Neural cell (in vitro differentiated cells): Measurements from ENCODE around the gene CLCN5. TPM values are rescaled to one million over a fixed set of nuclear protein-coding genes. Genes with fewer than 3 reads are reported as not detected.

Source experiments
- H2AFZ ChIP-seq: fragments of 200-600, 300-800 bp; sonication (generic), shearing (Covaris generic); 2 replicates; pipeline ENCODE4 v1.6.0; 2014; ENCODE audit warnings: low read depth, mild to moderate bottlenecking, antibody characterized with exemption, low read length, moderate library complexity
- H3F3A ChIP-seq: fragments of 200-600 bp; shearing (Covaris generic); 2 replicates; pipeline ENCODE4 v1.6.1; 2016; ENCODE audit warnings: mild to moderate bottlenecking, moderate library complexity, mixed read lengths, antibody characterized with exemption, low read length; ENCODE audit not compliant: insufficient read depth, poor library complexity, severe bottlenecking
- H3K27ac ChIP-seq: fragments of 200-600, 300-800 bp; sonication (generic), shearing (Covaris generic); 2 replicates; pipeline ENCODE4 v1.5.1; 2014; ENCODE audit warnings: mild to moderate bottlenecking, low read length, moderate library complexity
- H3K27me3 ChIP-seq: fragments of 300-800, 200-600 bp; sonication (generic), shearing (Covaris generic); 2 replicates; pipeline ENCODE4 v1.6.0; 2014; ENCODE audit warnings: mild to moderate bottlenecking, low read depth, low read length, moderate library complexity; ENCODE audit not compliant: insufficient read depth
- H3K36me3 ChIP-seq: fragments of 300-800, 200-600 bp; sonication (generic), shearing (Covaris generic); 2 replicates; pipeline ENCODE4 v1.5.1; 2014; ENCODE audit warnings: mild to moderate bottlenecking, antibody characterized with exemption, low read length, moderate library complexity; ENCODE audit not compliant: insufficient read depth
- H3K4me2 ChIP-seq: fragments of 300-800, 200-600 bp; sonication (generic), shearing (Covaris generic); 2 replicates; pipeline ENCODE4 v1.6.0; 2014; ENCODE audit warnings: mild to moderate bottlenecking, low read length
- H3K4me3 ChIP-seq: fragments of 300-800, 200-600 bp; sonication (generic), shearing (Covaris generic); 2 replicates; pipeline ENCODE4 v1.5.1; 2014; ENCODE audit warnings: mild to moderate bottlenecking, low read length, moderate library complexity
- H3K79me2 ChIP-seq: fragments of 200-600 bp; shearing (Covaris generic); replicated peaks from 2 replicates; pipeline ENCODE4 v1.6.0; 2014; ENCODE audit warnings: mild to moderate bottlenecking, low read length, moderate library complexity; ENCODE audit not compliant: insufficient read depth
- H3K9ac ChIP-seq: fragments of 300-800, 200-600 bp; sonication (generic), shearing (Covaris generic); 2 replicates; pipeline ENCODE4 v1.6.1; 2016; ENCODE audit warnings: mild to moderate bottlenecking, low read length, mixed read lengths
- H3K9me2 ChIP-seq: fragments of 200-600 bp; shearing (Covaris generic); 2 replicates; pipeline ENCODE4 v1.6.1; 2016; ENCODE audit warnings: mild to moderate bottlenecking, low read length, mixed read lengths; ENCODE audit not compliant: insufficient read depth
- H3K9me3 ChIP-seq: fragments of 200-600, 300-800 bp; sonication (generic), shearing (Covaris generic); 2 replicates; pipeline ENCODE4 v1.6.1; 2016; ENCODE audit warnings: mild to moderate bottlenecking, mixed run types, low read length, moderate library complexity, mixed read lengths
- H4K20me1 ChIP-seq: fragments of 200-600 bp; shearing (Covaris generic); 2 replicates; pipeline ENCODE4 v1.6.1; 2016; ENCODE audit warnings: mild to moderate bottlenecking, mixed run types; ENCODE audit not compliant: insufficient read depth
- EP300 ChIP-seq: fragments of 450-650 bp; conservative IDR thresholded peaks from 2 replicates; pipeline ENCODE4 v1.6.1; 2014; ENCODE audit warnings: antibody characterized with exemption, mild to moderate bottlenecking, moderate library complexity; ENCODE audit not compliant: poor library complexity, severe bottlenecking
- EZH2 ChIP-seq: fragments of 200-600, 300-800 bp; shearing (Covaris generic), sonication (generic); IDR thresholded peaks from 2 replicates; pipeline ENCODE4 v1.6.1; 2014; ENCODE audit warnings: antibody characterized with exemption, low read length, borderline replicate concordance, mild to moderate bottlenecking; ENCODE audit not compliant: insufficient read depth, poor library complexity, severe bottlenecking
- MXI1 ChIP-seq: fragments of 450-650 bp; conservative IDR thresholded peaks from 2 replicates; pipeline ENCODE4 v1.6.1; 2014; ENCODE audit warnings: antibody characterized with exemption, mild to moderate bottlenecking; ENCODE audit not compliant: poor library complexity, severe bottlenecking
- POLR2AphosphoS5 ChIP-seq: IDR thresholded peaks from 2 replicates; pipeline ENCODE4 v1.6.1; 2012
- RAD21 ChIP-seq: fragments of 450-650 bp; conservative IDR thresholded peaks from 2 replicates; pipeline ENCODE4 v1.6.1; 2014; ENCODE audit warnings: antibody characterized with exemption, mild to moderate bottlenecking, moderate library complexity
- SMC3 ChIP-seq: fragments of 450-650 bp; conservative IDR thresholded peaks from 2 replicates; pipeline ENCODE4 v1.6.1; 2014; ENCODE audit warnings: antibody characterized with exemption, mild to moderate bottlenecking, moderate library complexity; ENCODE audit not compliant: poor library complexity
- TAF1 ChIP-seq: IDR thresholded peaks from 2 replicates; pipeline ENCODE4 v1.6.1; 2012; ENCODE audit warnings: low read depth
- polyA plus RNA-seq: library from polyadenylated mRNA; depleted of rRNA; stranded (reverse); fragments of >200 nt; gene quantifications from 2 replicates; pipeline ENCODE4 v1.2.3, GENCODE V29; 2014
- TF ChIP-seq, protein P1 (sequence below): fragments of 450-650 bp; IDR thresholded peaks from 2 replicates; pipeline ENCODE4 v1.5.1; 2014; ENCODE audit warnings: antibody characterized with exemption, mild to moderate bottlenecking, moderate library complexity; ENCODE audit not compliant: poor library complexity, severe bottlenecking
- TF ChIP-seq, protein P2 (sequence below): IDR thresholded peaks from 2 replicates; pipeline ENCODE4 v1.6.1; 2012; ENCODE audit warnings: borderline replicate concordance

CLCN5 gene
- polyA plus RNA-seq, 1 donor from 2014 or later = 13.1 TPM

DNA sequence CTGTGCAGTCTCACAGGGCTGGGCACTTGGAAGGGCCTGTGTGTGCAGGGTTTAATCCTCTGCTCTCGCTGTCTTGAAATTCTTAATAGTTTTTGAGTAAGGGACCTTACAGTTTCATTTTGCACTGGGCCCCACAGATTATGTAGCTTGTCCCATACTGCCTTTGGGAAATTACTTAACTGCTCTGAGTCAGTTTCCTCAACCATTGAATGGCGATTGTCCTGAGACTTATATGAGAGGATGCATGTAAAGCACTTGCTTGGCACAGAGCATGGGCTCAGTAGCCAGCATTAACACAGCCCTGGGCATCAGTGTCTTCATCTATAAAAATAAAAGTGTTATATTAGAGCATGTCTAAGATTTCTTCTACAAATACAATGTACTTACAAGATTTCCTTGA, 55.8 kb downstream of the CLCN5 start:
- no peak for TF ChIP-seq SMC3
- TF ChIP-seq EZH2 = no peak
- no peak for TF ChIP-seq TAF1
- TF ChIP-seq MXI1 = no peak
- TF ChIP-seq, protein P1, sequence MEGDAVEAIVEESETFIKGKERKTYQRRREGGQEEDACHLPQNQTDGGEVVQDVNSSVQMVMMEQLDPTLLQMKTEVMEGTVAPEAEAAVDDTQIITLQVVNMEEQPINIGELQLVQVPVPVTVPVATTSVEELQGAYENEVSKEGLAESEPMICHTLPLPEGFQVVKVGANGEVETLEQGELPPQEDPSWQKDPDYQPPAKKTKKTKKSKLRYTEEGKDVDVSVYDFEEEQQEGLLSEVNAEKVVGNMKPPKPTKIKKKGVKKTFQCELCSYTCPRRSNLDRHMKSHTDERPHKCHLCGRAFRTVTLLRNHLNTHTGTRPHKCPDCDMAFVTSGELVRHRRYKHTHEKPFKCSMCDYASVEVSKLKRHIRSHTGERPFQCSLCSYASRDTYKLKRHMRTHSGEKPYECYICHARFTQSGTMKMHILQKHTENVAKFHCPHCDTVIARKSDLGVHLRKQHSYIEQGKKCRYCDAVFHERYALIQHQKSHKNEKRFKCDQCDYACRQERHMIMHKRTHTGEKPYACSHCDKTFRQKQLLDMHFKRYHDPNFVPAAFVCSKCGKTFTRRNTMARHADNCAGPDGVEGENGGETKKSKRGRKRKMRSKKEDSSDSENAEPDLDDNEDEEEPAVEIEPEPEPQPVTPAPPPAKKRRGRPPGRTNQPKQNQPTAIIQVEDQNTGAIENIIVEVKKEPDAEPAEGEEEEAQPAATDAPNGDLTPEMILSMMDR = no peak
- no peak for TF ChIP-seq RAD21
- TF ChIP-seq, protein P2, sequence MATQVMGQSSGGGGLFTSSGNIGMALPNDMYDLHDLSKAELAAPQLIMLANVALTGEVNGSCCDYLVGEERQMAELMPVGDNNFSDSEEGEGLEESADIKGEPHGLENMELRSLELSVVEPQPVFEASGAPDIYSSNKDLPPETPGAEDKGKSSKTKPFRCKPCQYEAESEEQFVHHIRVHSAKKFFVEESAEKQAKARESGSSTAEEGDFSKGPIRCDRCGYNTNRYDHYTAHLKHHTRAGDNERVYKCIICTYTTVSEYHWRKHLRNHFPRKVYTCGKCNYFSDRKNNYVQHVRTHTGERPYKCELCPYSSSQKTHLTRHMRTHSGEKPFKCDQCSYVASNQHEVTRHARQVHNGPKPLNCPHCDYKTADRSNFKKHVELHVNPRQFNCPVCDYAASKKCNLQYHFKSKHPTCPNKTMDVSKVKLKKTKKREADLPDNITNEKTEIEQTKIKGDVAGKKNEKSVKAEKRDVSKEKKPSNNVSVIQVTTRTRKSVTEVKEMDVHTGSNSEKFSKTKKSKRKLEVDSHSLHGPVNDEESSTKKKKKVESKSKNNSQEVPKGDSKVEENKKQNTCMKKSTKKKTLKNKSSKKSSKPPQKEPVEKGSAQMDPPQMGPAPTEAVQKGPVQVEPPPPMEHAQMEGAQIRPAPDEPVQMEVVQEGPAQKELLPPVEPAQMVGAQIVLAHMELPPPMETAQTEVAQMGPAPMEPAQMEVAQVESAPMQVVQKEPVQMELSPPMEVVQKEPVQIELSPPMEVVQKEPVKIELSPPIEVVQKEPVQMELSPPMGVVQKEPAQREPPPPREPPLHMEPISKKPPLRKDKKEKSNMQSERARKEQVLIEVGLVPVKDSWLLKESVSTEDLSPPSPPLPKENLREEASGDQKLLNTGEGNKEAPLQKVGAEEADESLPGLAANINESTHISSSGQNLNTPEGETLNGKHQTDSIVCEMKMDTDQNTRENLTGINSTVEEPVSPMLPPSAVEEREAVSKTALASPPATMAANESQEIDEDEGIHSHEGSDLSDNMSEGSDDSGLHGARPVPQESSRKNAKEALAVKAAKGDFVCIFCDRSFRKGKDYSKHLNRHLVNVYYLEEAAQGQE = no peak
- no peak for TF ChIP-seq EP300
- TF ChIP-seq POLR2AphosphoS5 = no peak
- Histone ChIP-seq H4K20me1 (no peaks in the 10 kb centered on the region), H3K27me3 (no peaks in the 10 kb centered on the region), H3K79me2 (no peaks in the 10 kb centered on the region), H3K27ac (no peak overlapping the region), H3K9me3 (no peaks in the 10 kb centered on the region), H3K4me2 (no peak overlapping the region), H3K9ac (no peak overlapping the region), H3K4me3 (no peak overlapping the region), H3F3A (no peaks in the 10 kb centered on the region), H2AFZ (no peak overlapping the region), H3K9me2 (no peaks in the 10 kb centered on the region), H3K36me3 (no peaks in the 10 kb centered on the region)

DNA sequence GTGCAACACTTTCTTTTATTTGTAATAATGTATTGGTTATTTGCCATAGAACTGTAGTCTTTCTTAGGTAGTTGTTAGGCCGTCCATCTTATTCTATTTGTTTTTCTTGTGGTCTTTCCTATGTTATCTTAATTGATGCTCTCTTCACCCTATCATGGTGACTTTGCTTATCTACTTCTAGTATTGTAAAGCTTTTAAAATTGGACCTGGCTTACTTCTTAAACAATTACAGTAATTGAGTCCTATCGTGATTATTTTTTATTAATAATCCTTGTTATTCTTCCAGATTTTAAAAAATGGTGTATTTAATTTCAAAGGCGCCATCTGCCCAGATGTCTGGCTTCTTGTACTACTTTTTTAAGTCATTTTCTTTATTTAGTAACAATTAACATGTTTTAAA, 63.7 kb downstream of the CLCN5 start:
- H3K36me3 ChIP-seq = no peaks in the 10 kb centered on the region
- no peaks in the 10 kb centered on the region for H3K27me3 ChIP-seq
- no peak for TF ChIP-seq RAD21
- no peak for TF ChIP-seq TAF1
- TF ChIP-seq EZH2 = no peak
- no peak for TF ChIP-seq EP300
- TF ChIP-seq, protein P2 = no peak
- no peak for TF ChIP-seq MXI1
- no peak for TF ChIP-seq SMC3
- TF ChIP-seq, protein P1 = no peak
- TF ChIP-seq POLR2AphosphoS5 = no peak
- H3K27ac ChIP-seq = no peak overlapping the region
- no peak overlapping the region for H2AFZ ChIP-seq
- H3K9me3 ChIP-seq = no peaks in the 10 kb centered on the region
- H3K9ac ChIP-seq = no peak overlapping the region
- H3F3A ChIP-seq = no peaks in the 10 kb centered on the region
- H3K9me2 ChIP-seq = no peaks in the 10 kb centered on the region
- no peaks in the 10 kb centered on the region for H4K20me1 ChIP-seq
- no peaks in the 10 kb centered on the region for H3K79me2 ChIP-seq
- no peak overlapping the region for H3K4me2 ChIP-seq
- no peak overlapping the region for H3K4me3 ChIP-seq
